IMR-90 (cell line): ENCODE data around the gene CREBBP.

Experiments used
- CTCF ChIP-seq: conservative IDR thresholded peaks from 2 replicates; pipeline ENCODE4 v1.5.1; 2012; ENCODE audit warnings: mild to moderate bottlenecking, low read depth, low read length, improper control_type of control experiment
- FOS ChIP-seq: fragments of 150-350 bp; IDR thresholded peaks from 2 replicates; pipeline ENCODE4 v1.6.1; 2016; ENCODE audit warnings: low read depth, low read length
- RCOR1 ChIP-seq: IDR thresholded peaks from 2 replicates; pipeline ENCODE4 v1.6.1; 2012; ENCODE audit warnings: mild to moderate bottlenecking, low read length, improper control_type of control experiment; ENCODE audit not compliant: insufficient replicate concordance
- USF2 ChIP-seq: fragments of 150-350 bp; IDR thresholded peaks from 2 replicates; pipeline ENCODE4 v1.6.1; 2017; ENCODE audit warnings: mild to moderate bottlenecking, antibody characterized with exemption, low read length, low read depth

GRCh38 chr16:3800019-3800418 lies 80.5 kb downstream of the CREBBP start:
- TF ChIP-seq RCOR1 = no peak
- no peak for TF ChIP-seq CTCF
- TF ChIP-seq USF2 = no peak
- TF ChIP-seq FOS = no peak
